GM19395 (cell line): Measurements from ENCODE around the gene MRPL14.

Source experiments
- ATAC-seq: cut with Tn5 transposase; IDR thresholded peaks from one replicate; pipeline ENCODE4 v1.9.1; 2021; ENCODE audit warnings: mild to moderate bottlenecking, moderate library complexity; ENCODE audit not compliant: unreplicated experiment

MRPL14 gene

DNA sequence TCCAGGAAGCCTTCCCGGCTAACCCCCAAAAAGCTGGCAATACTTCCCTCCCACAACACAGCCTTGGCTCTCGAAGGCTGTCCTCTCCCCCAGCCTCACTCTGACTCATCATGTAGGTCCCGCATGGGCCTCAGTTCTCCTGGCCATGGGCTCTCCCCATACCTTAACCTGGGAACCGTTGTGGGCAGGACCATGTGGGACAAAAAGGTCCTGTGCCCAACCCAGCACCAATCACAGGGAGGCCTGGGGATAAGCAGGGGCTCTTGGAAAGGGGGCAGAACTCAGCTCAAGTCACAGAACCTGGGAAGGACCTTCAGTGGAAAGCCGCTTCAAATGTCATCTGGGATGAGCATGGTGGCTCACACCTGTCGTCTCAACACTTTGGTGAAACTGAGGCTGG is 45.5 kb downstream of the MRPL14 start:
- no peak for ATAC-seq

DNA sequence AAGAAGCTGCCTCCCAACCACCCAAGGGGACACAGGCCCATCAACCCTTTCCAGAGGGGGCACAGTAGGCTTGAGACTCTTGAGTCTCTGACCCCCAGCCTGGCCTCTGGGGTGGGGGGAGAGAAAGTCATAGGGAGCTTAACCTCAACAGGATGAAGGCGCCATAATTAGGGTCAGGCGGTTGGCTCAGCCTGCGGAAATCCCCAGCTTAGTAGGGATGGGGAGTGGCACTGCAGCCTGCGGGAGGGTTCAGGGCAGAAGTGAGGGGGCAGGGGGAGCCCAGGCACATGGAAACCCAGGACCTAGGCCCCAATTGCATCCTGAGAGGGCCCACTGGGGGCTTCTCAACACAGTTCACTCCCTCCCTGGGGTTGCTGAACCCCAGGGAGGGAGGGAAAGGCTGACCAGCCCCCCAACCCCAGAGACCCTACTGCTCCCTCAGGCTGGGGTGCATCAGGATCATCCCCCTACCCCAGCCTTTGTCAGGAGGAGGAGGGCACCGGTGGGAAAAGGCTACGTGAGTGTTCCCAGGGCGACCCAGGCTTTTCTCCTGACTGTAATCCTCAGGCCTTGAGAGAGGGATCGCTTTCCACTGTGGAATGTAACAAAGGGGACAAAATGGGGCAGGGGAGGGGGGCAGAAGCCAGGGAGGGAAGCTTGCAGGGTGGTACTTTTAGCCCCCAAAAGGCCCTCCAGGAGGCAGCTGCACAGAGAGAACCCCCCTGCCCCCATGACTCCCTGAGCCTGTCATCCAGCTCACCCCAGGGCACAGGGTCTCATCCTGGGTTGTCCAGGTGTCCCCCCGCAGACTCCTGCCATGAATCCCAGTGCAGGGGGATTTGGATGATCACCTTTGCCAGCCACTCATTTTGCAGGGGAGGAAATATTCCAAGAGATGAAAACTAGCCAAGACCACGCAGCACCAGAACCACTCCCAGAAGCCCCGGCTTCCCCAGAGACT is 46.4 kb downstream of the MRPL14 start:
- ATAC-seq = no peak

GRCh38 chr6:44079672-44080071 is 47.6 kb downstream of the MRPL14 start:
- ATAC-seq = no peak

DNA sequence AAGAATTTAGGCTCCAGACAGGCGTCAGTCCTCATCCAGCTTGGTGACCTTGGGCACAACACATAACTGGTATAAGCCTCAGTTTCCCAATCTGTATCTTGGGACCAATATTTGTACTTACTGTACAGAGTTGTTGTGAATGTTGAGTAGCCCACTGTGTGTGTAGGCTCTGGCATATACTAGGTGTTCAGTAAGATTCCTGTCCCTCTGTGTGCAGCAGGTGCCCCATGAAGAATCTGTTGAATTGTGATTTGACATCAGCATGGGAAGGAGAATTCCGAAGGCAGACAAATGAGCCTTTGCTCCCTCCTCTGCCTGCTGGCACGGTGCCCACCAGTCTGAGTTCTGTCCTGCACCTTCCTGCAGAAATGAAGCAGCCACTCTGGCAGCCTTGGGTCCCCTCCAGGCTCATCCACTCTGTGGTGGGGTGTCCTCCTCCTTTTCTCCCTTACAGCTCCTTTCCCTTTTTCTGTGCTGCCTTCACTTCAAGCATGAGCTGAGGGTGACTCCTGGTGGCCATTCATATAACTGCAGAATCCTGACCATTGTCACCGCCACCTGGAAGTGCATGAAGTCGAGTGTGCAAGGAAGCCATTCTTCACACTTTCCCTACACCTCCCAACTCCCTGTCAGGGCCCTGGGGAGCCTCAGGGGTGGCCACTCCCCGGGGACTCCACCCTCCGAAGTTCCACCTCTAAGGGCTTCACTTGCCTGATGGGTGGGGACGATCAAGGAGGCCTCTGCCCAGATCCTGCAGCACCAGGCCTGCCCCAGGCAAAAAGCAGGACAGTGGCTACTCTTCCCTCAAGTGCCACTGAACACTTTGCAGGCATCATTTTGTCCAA is 48.2 kb downstream of the MRPL14 start:
- no peak for ATAC-seq

- no peak for ATAC-seq
Measured at GRCh38 chr6:44078219-44078826, 48.9 kb downstream of the MRPL14 start.

DNA sequence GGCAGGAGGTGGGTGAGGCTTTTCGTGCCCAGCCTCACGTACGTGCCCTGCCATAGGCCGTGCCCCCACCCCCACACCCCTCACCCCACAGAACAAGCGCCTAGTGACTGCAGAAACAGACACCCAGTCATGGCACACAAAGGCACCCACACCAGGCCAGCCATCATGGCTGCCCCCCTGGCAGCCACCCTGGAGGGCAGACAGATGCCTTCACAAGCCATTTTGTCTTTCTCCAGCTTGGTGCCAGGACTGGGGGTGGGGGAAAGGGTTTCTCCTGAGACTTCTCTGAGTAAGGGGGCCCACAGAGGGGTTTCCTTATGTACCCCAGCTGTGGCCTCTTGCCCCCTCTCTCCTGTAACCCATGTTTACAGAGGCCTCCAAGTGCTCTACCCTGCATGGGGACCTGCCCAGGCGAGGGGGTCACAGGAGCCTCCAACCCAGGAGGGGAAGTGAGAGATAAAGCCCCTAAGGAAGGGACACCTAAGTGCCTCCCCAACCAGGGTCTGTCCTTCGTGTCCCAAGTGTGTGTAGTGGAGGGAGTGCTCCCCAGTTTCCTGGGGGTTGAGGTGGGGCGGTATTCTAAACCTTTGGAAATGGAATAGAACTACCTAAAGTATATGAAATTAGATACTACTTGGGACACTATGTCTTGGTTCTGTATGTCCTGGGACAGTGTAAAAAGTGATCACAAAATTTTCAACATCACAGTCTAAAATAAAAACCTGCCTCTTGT is 49.9 kb downstream of the MRPL14 start:
- ATAC-seq = no peak

DNA sequence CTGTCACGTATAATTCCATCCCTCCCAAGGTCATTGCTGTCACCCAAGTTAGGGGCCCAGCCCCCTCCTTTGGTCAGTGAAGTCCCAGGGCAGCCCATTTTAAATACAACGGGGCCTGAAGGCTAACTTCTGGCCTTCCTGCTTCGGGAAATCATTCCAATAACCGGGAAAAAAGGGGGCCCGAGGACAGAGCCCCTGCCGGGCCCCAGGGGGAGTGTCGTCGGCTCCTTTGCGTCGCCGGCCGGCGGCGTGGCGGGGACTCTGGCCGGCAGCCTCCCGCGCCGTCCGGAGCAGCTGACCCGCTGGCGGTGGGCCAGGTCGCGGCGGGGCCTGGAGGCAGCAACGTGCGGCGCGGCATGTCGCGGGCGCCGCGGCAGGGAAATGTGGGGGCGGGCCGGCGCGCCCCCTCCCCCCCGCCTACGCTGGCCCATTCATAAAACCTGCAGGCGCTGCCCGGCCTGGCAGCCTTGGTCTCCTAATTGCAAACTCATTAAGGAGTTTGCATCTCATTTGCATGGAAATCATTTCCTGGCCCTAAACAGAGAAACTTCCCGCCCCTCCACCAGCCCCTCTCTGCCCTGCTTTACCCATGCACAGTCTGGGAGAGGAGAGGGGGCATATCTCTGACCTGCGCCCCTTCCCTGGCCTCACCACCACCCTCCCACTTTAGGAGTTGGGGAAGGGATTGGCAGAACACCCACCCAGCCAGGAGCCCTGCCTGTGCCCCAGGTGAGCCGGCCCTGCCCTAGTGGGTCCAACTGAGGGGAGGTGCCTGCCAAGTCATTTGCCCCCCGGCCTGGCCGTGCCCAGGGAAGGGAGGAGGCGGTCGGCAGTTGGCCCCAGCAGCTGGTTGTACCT is 50.7 kb downstream of the MRPL14 start:
- no peak for ATAC-seq

- no peak for ATAC-seq
Measured at GRCh38 chr6:44075647-44076355, 51.5 kb downstream of the MRPL14 start.

DNA sequence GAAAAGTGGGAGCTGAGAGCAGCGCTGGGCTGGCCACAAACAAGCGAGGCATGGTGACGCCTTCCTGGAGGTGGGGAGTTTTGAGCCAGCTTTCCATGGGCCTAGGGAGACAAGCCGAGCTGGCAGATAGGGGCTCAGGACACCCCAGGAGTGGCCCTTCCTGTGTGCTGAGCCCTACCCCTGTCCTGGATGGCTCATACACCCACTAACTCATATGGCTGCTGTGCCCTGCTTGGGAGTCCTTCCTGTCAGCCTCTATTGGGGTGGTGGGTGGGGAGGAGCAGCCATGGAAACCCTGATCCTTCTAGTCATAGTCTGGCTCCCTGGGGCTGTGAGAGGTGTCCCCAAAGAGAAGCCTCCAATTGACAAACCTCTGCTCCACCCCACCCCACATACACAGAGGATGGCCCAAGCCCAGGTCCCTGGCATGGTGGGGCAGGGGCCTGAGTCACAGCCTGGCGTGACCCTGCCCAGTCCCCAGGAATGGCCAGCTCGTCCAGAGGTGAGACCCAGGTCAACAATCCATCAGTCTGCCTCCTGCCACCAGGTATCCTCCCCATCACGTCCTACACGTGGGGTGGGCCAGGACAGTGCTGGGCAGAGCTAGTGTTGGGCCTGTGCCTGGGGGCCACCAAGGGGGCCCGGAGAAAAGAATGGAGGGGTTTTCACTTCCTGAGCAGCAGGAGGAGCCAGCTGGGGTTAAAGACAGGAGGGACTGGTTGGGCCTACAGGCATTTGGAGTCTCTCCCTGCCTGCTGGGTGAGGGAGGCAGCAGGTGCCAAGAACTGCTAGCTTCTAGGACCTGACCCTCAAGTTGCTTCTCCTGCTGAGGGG is 52.2 kb downstream of the MRPL14 start:
- ATAC-seq = peak; percentile 2

DNA sequence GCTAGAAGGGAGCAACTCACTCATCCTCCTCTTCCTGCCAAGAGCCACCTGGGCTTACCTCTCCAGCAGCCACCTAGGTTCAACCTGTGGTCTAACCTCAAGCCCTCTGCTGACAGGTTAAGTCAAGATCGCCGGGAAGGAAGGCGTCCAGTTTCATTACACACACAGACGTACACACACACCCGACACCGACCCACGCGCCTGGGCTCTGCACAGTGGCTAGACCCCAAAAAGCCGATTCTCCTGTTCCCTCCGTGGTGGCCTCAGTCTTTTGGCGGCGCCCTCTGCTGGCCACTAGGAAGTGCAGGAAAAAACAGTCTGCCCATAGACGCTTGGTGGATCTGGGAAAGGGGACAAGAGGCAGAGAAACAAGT is 52.8 kb downstream of the MRPL14 start:
- peak; percentile 45 for ATAC-seq

GRCh38 chr6:44073612-44074438 is 53.4 kb downstream of the MRPL14 start:
- peak; percentile 19 for ATAC-seq

GRCh38 chr6:44072959-44073611 is 54.2 kb downstream of the MRPL14 start:
- ATAC-seq = peak; percentile 52

DNA sequence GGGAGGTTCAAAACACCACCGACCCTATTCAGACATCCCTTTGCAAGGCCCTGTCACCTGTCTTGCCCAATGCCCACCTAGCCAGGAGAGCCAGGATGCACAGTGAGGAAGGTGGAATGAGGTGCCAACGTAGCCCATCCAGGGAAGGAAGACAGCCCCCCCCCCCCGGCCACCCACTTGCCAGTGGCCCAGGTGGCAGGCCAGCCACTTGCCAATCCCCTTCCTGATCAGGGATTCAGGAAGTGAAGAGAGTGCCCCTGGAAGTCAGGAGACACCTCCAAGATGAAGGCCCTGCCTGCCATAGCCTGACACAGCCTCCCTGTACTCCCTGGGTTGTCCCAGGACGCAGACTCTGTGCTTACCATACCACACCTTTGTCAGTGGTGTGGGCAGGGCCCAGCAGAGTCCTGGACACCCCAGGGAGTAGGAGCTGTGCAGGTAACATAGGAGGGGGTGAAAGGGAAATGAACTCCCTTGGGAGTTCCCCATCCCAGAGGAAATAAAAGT is 54.7 kb downstream of the MRPL14 start:
- no peak for ATAC-seq

- ATAC-seq = no peak
Measured at GRCh38 chr6:44071670-44072451, 55.4 kb downstream of the MRPL14 start.

GRCh38 chr6:44068607-44069296 is 58.5 kb downstream of the MRPL14 start:
- ATAC-seq = no peak
